Neural progenitor cell (in vitro differentiated cells): ENCODE measurements around the gene KRT222.

Experiments used
- EZH2phosphoT487 ChIP-seq: fragments of 200-600 bp; sonication (generic); IDR thresholded peaks from 2 replicates; pipeline ENCODE4 v1.6.1; 2017; ENCODE audit warnings: antibody characterized with exemption
- TF ChIP-seq, protein P1 (sequence below): fragments of 200-600 bp; sonication (generic); IDR thresholded peaks from 2 replicates; pipeline ENCODE4 v1.5.1; 2017; ENCODE audit warnings: antibody characterized with exemption, mild to moderate bottlenecking

DNA sequence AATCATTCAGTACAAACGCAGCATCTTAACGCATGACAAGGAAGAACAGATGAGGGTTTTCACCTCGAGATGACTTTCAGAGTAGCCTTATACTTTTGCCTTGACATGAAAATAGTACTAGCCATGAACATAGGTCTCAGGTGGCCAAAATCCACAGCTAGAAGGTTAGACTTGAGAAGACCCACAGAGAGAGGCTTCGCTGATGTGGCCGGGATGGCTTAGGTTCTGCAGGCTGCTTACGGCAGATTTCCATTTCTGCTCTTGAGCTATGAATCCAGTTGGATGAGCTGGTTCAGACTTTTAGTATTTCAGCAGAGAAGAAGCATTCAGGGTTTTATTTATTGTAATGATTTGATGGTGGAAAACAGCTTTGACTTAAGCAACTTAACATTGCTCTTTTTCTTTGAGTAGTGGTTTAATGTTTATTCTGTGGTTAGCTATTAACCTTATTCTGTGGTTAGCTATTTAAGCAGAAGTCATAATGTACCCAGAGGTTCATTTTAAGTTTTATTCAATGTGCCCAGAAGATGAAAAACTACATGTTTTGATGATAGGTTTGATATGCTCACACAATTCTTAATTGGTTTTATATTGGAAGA is 31.0 kb upstream of the KRT222 start:
- TF ChIP-seq, protein P1, sequence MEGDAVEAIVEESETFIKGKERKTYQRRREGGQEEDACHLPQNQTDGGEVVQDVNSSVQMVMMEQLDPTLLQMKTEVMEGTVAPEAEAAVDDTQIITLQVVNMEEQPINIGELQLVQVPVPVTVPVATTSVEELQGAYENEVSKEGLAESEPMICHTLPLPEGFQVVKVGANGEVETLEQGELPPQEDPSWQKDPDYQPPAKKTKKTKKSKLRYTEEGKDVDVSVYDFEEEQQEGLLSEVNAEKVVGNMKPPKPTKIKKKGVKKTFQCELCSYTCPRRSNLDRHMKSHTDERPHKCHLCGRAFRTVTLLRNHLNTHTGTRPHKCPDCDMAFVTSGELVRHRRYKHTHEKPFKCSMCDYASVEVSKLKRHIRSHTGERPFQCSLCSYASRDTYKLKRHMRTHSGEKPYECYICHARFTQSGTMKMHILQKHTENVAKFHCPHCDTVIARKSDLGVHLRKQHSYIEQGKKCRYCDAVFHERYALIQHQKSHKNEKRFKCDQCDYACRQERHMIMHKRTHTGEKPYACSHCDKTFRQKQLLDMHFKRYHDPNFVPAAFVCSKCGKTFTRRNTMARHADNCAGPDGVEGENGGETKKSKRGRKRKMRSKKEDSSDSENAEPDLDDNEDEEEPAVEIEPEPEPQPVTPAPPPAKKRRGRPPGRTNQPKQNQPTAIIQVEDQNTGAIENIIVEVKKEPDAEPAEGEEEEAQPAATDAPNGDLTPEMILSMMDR: no peak
- TF ChIP-seq EZH2phosphoT487: no peak
